ENCODE measurements around the gene EFCAB8.

The EFCAB8 gene

DNA sequence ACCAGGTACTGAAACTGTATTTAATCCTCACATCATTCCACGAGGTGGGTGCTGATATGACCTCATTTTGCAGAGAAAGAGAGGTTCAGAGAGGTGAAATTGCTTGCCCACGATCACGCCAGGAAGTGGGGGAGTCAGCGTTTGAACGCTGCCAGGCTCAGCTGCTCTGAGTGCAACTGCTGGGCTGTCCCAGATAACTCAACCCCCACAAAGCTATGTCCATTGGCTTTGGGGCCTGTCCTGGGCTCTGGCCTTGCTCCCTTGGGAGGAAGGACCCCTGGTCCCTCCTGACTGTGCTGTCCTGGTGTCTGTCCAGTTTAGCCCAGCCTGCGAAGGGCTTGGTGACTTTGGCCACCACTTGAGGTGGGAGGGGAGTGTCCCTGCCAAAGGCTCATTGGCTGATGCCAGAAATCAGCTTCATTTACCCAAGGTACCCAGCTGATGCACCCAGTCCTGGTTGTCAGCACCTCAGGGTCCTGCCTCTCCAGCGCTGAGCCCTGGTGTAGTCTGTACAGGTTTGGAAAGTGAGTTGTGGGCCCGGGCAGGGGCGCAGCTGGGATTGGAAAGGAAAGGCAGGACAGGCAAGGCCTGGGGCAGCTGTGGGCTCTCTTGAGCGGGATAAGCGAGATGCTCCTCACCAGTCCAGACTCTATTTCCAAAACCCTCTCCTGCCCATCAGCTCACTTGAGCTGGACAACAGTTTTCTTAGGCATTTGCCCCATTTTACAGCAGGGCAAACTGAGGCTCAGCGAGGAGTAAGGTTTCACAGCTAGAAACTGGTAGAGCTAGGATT lies 107.1 kb downstream of the EFCAB8 start:
- Histone ChIP-seq H4K20me1 (ENCODE audit: insufficient read depth, low read length) (no peaks in the 10 kb centered on the region), H3K27ac (ENCODE audit: low read depth, low read length, poor library complexity, severe bottlenecking) (no peak overlapping the region), H3K9ac (ENCODE audit: low read length) (no peak overlapping the region), H3K4me1 (ENCODE audit: insufficient read depth, low read length, severe bottlenecking) (no peaks in the 10 kb centered on the region), H3K79me2 (ENCODE audit: insufficient read depth, low read length) (no peaks in the 10 kb centered on the region), H3F3A (ENCODE audit: insufficient read depth, low read length) (no peaks in the 10 kb centered on the region), H3K9me3 (ENCODE audit: low read length) (no peaks in the 10 kb centered on the region), H3K4me2 (ENCODE audit: low read length) (no peak overlapping the region), H3K36me3 (ENCODE audit: insufficient read depth, low read length) (no peaks in the 10 kb centered on the region), H3K9me2 (ENCODE audit: low read depth, low read length) (no peaks in the 10 kb centered on the region), H2AFZ (ENCODE audit: low read length) (no peak overlapping the region), H3K27me3 (ENCODE audit: insufficient read depth, low read length) (peaks cover 3% of the 10 kb centered on the region; the same call in 1 of the 2 replicates), H3K4me3 (ENCODE audit: low read depth, low read length, poor library complexity, severe bottlenecking) (no peak overlapping the region)
- TF ChIP-seq EZH2 (IDR thresholded peaks at IDR 0.05; ENCODE audit: borderline replicate concordance, low read length), result no peak
- TF ChIP-seq, protein P1, sequence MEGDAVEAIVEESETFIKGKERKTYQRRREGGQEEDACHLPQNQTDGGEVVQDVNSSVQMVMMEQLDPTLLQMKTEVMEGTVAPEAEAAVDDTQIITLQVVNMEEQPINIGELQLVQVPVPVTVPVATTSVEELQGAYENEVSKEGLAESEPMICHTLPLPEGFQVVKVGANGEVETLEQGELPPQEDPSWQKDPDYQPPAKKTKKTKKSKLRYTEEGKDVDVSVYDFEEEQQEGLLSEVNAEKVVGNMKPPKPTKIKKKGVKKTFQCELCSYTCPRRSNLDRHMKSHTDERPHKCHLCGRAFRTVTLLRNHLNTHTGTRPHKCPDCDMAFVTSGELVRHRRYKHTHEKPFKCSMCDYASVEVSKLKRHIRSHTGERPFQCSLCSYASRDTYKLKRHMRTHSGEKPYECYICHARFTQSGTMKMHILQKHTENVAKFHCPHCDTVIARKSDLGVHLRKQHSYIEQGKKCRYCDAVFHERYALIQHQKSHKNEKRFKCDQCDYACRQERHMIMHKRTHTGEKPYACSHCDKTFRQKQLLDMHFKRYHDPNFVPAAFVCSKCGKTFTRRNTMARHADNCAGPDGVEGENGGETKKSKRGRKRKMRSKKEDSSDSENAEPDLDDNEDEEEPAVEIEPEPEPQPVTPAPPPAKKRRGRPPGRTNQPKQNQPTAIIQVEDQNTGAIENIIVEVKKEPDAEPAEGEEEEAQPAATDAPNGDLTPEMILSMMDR (IDR thresholded peaks at IDR 0.05; ENCODE audit: low read length), result no peak

- Histone ChIP-seq H3K4me3 (ENCODE audit: low read depth, low read length, poor library complexity, severe bottlenecking) (no peak overlapping the region), H3K9me2 (ENCODE audit: low read depth, low read length) (no peaks in the 10 kb centered on the region), H2AFZ (ENCODE audit: low read length) (no peak overlapping the region), H4K20me1 (ENCODE audit: insufficient read depth, low read length) (no peaks in the 10 kb centered on the region), H3K36me3 (ENCODE audit: insufficient read depth, low read length) (no peaks in the 10 kb centered on the region), H3K79me2 (ENCODE audit: insufficient read depth, low read length) (no peaks in the 10 kb centered on the region), H3K4me2 (ENCODE audit: low read length) (no peak overlapping the region), H3K4me1 (ENCODE audit: insufficient read depth, low read length, severe bottlenecking) (peaks cover 3% of the 10 kb centered on the region), H3K9me3 (ENCODE audit: low read length) (no peaks in the 10 kb centered on the region), H3K27ac (ENCODE audit: low read depth, low read length, poor library complexity, severe bottlenecking) (no peak overlapping the region), H3K9ac (ENCODE audit: low read length) (no peak overlapping the region), H3F3A (ENCODE audit: insufficient read depth, low read length) (no peaks in the 10 kb centered on the region), H3K27me3 (ENCODE audit: insufficient read depth, low read length) (peaks cover 3% of the 10 kb centered on the region; the same call in 1 of the 2 replicates)
- TF ChIP-seq EZH2 (IDR thresholded peaks at IDR 0.05; ENCODE audit: borderline replicate concordance, low read length), result no peak
- TF ChIP-seq, protein P1 (IDR thresholded peaks at IDR 0.05; ENCODE audit: low read length), result no peak
Measured at GRCh38 chr20:32966382-32966781, 107.7 kb downstream of the EFCAB8 start.

DNA sequence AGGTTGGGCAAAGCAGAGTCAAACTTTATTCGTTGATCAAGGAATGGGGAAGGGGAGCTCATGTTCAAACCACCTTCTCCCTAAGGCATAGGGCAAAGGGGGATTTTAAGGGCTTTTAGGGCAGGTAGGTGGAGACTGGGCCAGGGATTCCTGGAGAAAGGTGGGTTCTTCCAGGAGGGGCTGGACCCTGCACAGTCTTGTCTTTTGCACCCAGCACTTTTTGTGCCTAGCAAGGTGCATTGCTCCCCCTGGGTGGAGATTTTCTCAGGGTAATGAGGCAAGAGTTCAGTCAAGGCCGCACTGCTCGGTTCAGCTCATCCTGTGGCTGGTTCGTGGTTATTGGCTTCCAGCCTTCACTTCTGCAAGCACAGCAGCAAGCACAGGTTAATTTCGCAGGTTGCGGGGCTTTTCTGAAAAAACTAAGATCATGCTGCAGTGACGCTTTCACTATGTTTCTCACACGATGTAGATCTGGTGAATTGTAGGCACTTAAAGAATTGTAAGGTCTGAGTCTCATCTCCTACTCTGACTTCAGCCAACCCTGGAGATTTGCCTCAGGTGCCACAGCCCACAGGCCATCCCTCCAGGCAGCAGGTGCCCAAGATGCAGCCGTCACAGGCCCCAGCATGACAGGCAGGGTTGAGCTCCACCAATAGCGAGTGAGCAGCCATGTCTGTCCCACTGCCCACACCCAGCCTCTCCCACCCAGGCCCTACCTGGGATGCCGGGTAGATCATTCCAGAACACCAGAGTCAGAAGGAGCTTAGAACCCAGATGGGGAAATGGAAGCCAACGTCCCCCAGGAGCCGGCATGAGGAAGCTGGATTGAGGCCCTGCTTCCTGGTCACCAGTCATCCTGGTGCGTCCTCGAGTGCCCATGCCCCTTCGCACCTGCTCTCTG lies 108.4 kb downstream of the EFCAB8 start:
- H4K20me1 ChIP-seq (ENCODE audit: insufficient read depth, low read length), result no peaks in the 10 kb centered on the region
- H3K9me2 ChIP-seq (ENCODE audit: low read depth, low read length), result no peaks in the 10 kb centered on the region
- peaks cover 10% of the 10 kb centered on the region for H3K4me1 ChIP-seq (ENCODE audit: insufficient read depth, low read length, severe bottlenecking)
- H3F3A ChIP-seq (ENCODE audit: insufficient read depth, low read length), result no peaks in the 10 kb centered on the region
- H3K27me3 ChIP-seq (ENCODE audit: insufficient read depth, low read length), result peaks cover 3% of the 10 kb centered on the region; the same call in 1 of the 2 replicates
- no peaks in the 10 kb centered on the region for H3K9me3 ChIP-seq (ENCODE audit: low read length)
- TF ChIP-seq EZH2 (IDR thresholded peaks at IDR 0.05; ENCODE audit: borderline replicate concordance, low read length), result no peak
- TF ChIP-seq, protein P1 (IDR thresholded peaks at IDR 0.05; ENCODE audit: low read length), result no peak
- H3K4me3 ChIP-seq (ENCODE audit: low read depth, low read length, poor library complexity, severe bottlenecking), result no peak overlapping the region
- H3K4me2 ChIP-seq (ENCODE audit: low read length), result no peak overlapping the region
- H3K27ac ChIP-seq (ENCODE audit: low read depth, low read length, poor library complexity, severe bottlenecking), result no peak overlapping the region
- H2AFZ ChIP-seq (ENCODE audit: low read length), result no peak overlapping the region
- no peaks in the 10 kb centered on the region for H3K79me2 ChIP-seq (ENCODE audit: insufficient read depth, low read length)
- no peak overlapping the region for H3K9ac ChIP-seq (ENCODE audit: low read length)
- no peaks in the 10 kb centered on the region for H3K36me3 ChIP-seq (ENCODE audit: insufficient read depth, low read length)
